ENCODE measurements around the gene S100A12. TPM values are rescaled to one million over a fixed set of nuclear protein-coding genes. Genes with fewer than 3 reads are reported as not detected.

The S100A12 gene
- total and polyA plus RNA-seq, 9 of the 15 experiments (the other 6 are each of a cell fraction or from before 2014, with no cell fraction given) = not detected

GRCh38 chr1:153343811-153344717 is 31.4 kb downstream of the S100A12 start (continued):
- TF ChIP-seq E2F6 (IDR thresholded peaks at IDR 0.05; ENCODE audit: borderline replicate concordance in 1 of 2, extremely low read depth in 1 of 2, insufficient read depth in 1 of 2, insufficient read length in 1 of 2, low read depth in 1 of 2, low read length in 1 of 2, poor library complexity in 1 of 2, severe bottlenecking in 1 of 2) (no peak), GABPA (tag; conservative IDR thresholded peaks at IDR 0.05; ENCODE audit: low read depth) (0 out of 2 replicates have a peak, but pooled peaks have one; percentile 23), TBL1XR1 (IDR thresholded peaks at IDR 0.05; ENCODE audit: low read length in 2 of 2) (peak; percentile 95 to 99; a peak in 3 of 4 replicates), TAF1 (IDR thresholded peaks at IDR 0.05; ENCODE audit: control insufficient read depth, extremely low read depth, insufficient read depth, low read length, severe bottlenecking) (no peak), ZNF407 (IDR thresholded peaks at IDR 0.05; ENCODE audit: low read depth) (peak; percentile 33; the same call in 1 of the 2 replicates), HDGF (IDR thresholded peaks at IDR 0.05) (0 out of 2 replicates have a peak, but pooled peaks have one; percentile 74), E4F1 (CRISPR knock-in tag; IDR thresholded peaks at IDR 0.05; ENCODE audit: borderline replicate concordance) (no peak), GTF2F1 (IDR thresholded peaks at IDR 0.05; ENCODE audit: low read depth, low read length) (no peak), SMAD3 (CRISPR knock-in tag; conservative IDR thresholded peaks at IDR 0.05) (peak; percentile 94), NFE2 (IDR thresholded peaks at IDR 0.05; ENCODE audit: low read depth) (peak; percentile 87), ZNF398 (CRISPR knock-in tag; IDR thresholded peaks at IDR 0.05) (no peak)
